ENCODE results near the gene COLEC11. TPM values are rescaled to one million over a fixed set of nuclear protein-coding genes. Genes with fewer than 3 reads are reported as not detected.
"Not testable (repeated sequence)": the region's sequence is repeated elsewhere in the genome, so short reads cannot be mapped to it uniquely, and the experiment has no call there.

The COLEC11 gene
- total RNA-seq, 3 donors from 2014 or later (not counting 1 experiment from before 2014, with no cell fraction given) = 0.61 TPM; not detected in 2

GRCh38 chr2:3659447-3660432 lies 64.8 kb downstream of the COLEC11 start:
- H3K4me1 Mint-ChIP-seq = no peaks in the 10 kb centered on the region
- no peaks in the 10 kb centered on the region for H3K36me3 Mint-ChIP-seq
- no peaks in the 10 kb centered on the region for H3K9me3 Mint-ChIP-seq
- no peak overlapping the region for H3K27ac Mint-ChIP-seq
- no peak overlapping the region for H3K27ac ChIP-seq (ENCODE audit: low read length)
- no peak overlapping the region for H3K4me3 Mint-ChIP-seq
- no peak overlapping the region for H3K4me3 ChIP-seq (ENCODE audit: low read length)
- H3K9me3 ChIP-seq (ENCODE audit: control insufficient read depth, insufficient read depth, low read length) = no peaks in the 10 kb centered on the region
- ATAC-seq = no peak
- no peaks in the 10 kb centered on the region for H3K27me3 ChIP-seq (ENCODE audit: control insufficient read depth, insufficient read depth, low read length)
- TF ChIP-seq CTCF (IDR thresholded peaks at IDR 0.05) = no peak
- no peaks in the 10 kb centered on the region for H3K36me3 ChIP-seq (ENCODE audit: control insufficient read depth, insufficient read depth, low read length)
- no peak for DNase-seq
- H3K4me1 ChIP-seq (ENCODE audit: control insufficient read depth, insufficient read depth, low read length) = no peaks in the 10 kb centered on the region
- WGBS (ENCODE audit: insufficient coverage) = 77% methylated on average over 25 of the region's 26 CpGs
- intact Hi-C loops (cut with micrococcal nuclease) = loop anchor here (10.0 kb wide), 1 partner anchor 1545 kb away; no protein-coding TSS in a partner anchor
- peaks cover 0 to 2% of the 10 kb centered on the region in 2 donors for H3K27me3 Mint-ChIP-seq (ENCODE audit: low read depth in 2 of 2)

GRCh38 chr2:3660640-3661039 lies 65.7 kb downstream of the COLEC11 start:
- ATAC-seq; H3K9me3 ChIP-seq (ENCODE audit: control insufficient read depth, insufficient read depth, low read length); DNase-seq; H3K36me3 ChIP-seq (ENCODE audit: control insufficient read depth, insufficient read depth, low read length); H3K4me3 ChIP-seq (ENCODE audit: low read length); H3K36me3 Mint-ChIP-seq; intact Hi-C loops (cut with micrococcal nuclease); H3K9me3 Mint-ChIP-seq; H3K4me1 Mint-ChIP-seq; H3K4me3 Mint-ChIP-seq; H3K27ac Mint-ChIP-seq; H3K27me3 ChIP-seq (ENCODE audit: control insufficient read depth, insufficient read depth, low read length); H3K27me3 Mint-ChIP-seq (ENCODE audit: low read depth in 2 of 2); H3K27ac ChIP-seq (ENCODE audit: low read length); H3K4me1 ChIP-seq (ENCODE audit: control insufficient read depth, insufficient read depth, low read length): not testable (repeated sequence)
- WGBS (ENCODE audit: insufficient coverage) = 80% methylated on average over 7 of the region's 7 CpGs

DNA sequence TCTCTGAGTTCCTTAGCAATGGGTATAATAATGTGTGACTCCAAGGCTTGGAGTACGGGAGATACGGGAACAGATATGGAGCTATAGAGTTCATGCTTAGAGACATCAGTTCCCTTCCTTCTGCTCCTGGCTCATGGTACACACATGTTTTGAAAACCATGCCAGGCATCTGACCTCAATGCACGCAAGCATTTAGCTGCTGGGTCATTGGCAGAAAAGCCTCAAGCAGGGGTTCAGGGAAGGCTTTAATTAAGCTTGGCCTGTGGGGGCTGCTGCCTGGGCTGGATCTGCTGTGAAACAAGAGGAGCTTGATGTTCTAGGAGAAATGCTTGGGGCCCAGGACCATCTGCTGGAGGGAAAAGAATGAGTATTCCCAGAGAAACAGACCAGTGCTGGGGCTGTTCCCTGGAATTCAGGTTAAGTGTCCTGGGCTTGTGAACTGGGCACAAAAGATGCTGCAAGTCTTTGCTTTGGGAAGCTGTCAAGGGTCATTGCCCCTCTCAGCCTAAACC lies 66.3 kb downstream of the COLEC11 start:
- ATAC-seq (no peak), DNase-seq (no peak)
- Mint-ChIP-seq H3K27me3 (ENCODE audit: low read depth in 2 of 2) (peaks cover 0 to 2% of the 10 kb centered on the region in 2 donors), H3K9me3 (no peaks in the 10 kb centered on the region), H3K27ac (no peak overlapping the region), H3K36me3 (no peaks in the 10 kb centered on the region), H3K4me1 (no peaks in the 10 kb centered on the region), H3K4me3 (no peak overlapping the region)
- no peak overlapping the region for H3K27ac ChIP-seq (ENCODE audit: low read length)
- no peaks in the 10 kb centered on the region for H3K9me3 ChIP-seq (ENCODE audit: control insufficient read depth, insufficient read depth, low read length)
- H3K36me3 ChIP-seq (ENCODE audit: control insufficient read depth, insufficient read depth, low read length) = no peaks in the 10 kb centered on the region
- WGBS (ENCODE audit: insufficient coverage) = 91% methylated on average over 3 of the region's 3 CpGs
- TF ChIP-seq CTCF (IDR thresholded peaks at IDR 0.05) = no peak
- H3K27me3 ChIP-seq (ENCODE audit: control insufficient read depth, insufficient read depth, low read length) = no peaks in the 10 kb centered on the region
- intact Hi-C loops (cut with micrococcal nuclease) = no loop called here
- H3K4me1 ChIP-seq (ENCODE audit: control insufficient read depth, insufficient read depth, low read length) = no peaks in the 10 kb centered on the region
- H3K4me3 ChIP-seq (ENCODE audit: low read length) = no peak overlapping the region

DNA sequence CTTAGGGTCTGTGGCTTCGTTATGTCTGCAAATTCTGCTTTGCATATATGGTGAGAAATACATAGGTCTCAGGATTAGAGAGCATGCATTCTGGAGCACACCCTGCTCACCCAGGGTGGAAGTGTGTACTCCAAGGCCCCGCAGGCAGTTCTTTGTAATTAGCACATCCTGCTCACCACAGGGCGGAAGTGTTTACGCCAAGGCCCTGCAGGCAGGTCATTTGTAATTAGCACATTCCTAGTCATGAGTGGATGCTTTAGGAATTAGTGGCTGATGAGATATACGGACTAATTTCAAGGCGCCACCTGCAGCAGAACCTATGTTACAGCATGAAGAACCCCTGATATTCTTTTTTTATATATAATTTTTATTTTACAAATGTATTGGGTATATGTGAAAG lies 67.3 kb downstream of the COLEC11 start:
- H3K27me3 ChIP-seq (ENCODE audit: control insufficient read depth, insufficient read depth, low read length) = no peaks in the 10 kb centered on the region
- no peak overlapping the region for H3K27ac Mint-ChIP-seq
- no peak overlapping the region for H3K27ac ChIP-seq (ENCODE audit: low read length)
- TF ChIP-seq CTCF (IDR thresholded peaks at IDR 0.05) = no peak
- H3K4me1 ChIP-seq (ENCODE audit: control insufficient read depth, insufficient read depth, low read length) = no peaks in the 10 kb centered on the region
- 77% methylated on average over 4 of the region's 6 CpGs for WGBS (ENCODE audit: insufficient coverage)
- no peaks in the 10 kb centered on the region for H3K36me3 Mint-ChIP-seq
- H3K4me3 Mint-ChIP-seq = no peak overlapping the region
- H3K9me3 Mint-ChIP-seq = no peaks in the 10 kb centered on the region
- ATAC-seq (no peak), DNase-seq (no peak)
- intact Hi-C loops (cut with micrococcal nuclease) = no loop called here
- H3K4me1 Mint-ChIP-seq = no peaks in the 10 kb centered on the region
- no peaks in the 10 kb centered on the region for H3K36me3 ChIP-seq (ENCODE audit: control insufficient read depth, insufficient read depth, low read length)
- no peaks in the 10 kb centered on the region for H3K9me3 ChIP-seq (ENCODE audit: control insufficient read depth, insufficient read depth, low read length)
- no peak overlapping the region for H3K4me3 ChIP-seq (ENCODE audit: low read length)
- H3K27me3 Mint-ChIP-seq (ENCODE audit: low read depth in 2 of 2) = peaks cover 0 to 2% of the 10 kb centered on the region in 2 donors

All from natural killer cell (primary cell).